DND-41 (cell line): Measurements from ENCODE around the gene ZC3H4.

Experiments used
- EZH2 ChIP-seq: IDR thresholded peaks from 3 replicates; pipeline ENCODE4 v1.6.1; 2012; ENCODE audit warnings: borderline replicate concordance, low read depth, mild to moderate bottlenecking, moderate library complexity, low read length, inconsistent platforms; ENCODE audit not compliant: severe bottlenecking
- TF ChIP-seq, protein P1 (sequence below): IDR thresholded peaks from 2 replicates; pipeline ENCODE4 v1.5.1; 2012; ENCODE audit warnings: borderline replicate concordance, low read length, moderate library complexity, mild to moderate bottlenecking; ENCODE audit not compliant: poor library complexity, severe bottlenecking; ENCODE audit errors: extremely low read depth

DNA sequence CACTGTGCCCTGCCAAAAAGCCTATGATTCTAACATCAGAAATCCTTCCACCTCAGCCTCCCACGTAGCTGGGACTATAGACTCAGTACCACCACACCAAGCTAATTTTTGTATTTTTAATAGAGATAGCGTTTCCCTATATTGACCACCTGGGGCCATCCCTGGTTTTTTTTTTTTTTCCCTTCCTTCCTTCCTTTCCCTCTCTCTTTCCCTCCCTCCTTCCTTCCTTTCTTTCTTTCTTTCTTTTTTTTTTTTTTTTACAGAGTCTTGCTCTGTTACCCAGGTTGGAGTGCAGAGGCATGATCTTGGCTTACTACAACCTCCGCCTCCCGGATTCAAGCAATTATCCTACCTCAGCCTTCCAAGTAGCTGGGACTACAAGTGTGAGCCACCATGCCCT, 16.0 kb upstream of the ZC3H4 start:
- TF ChIP-seq, protein P1, sequence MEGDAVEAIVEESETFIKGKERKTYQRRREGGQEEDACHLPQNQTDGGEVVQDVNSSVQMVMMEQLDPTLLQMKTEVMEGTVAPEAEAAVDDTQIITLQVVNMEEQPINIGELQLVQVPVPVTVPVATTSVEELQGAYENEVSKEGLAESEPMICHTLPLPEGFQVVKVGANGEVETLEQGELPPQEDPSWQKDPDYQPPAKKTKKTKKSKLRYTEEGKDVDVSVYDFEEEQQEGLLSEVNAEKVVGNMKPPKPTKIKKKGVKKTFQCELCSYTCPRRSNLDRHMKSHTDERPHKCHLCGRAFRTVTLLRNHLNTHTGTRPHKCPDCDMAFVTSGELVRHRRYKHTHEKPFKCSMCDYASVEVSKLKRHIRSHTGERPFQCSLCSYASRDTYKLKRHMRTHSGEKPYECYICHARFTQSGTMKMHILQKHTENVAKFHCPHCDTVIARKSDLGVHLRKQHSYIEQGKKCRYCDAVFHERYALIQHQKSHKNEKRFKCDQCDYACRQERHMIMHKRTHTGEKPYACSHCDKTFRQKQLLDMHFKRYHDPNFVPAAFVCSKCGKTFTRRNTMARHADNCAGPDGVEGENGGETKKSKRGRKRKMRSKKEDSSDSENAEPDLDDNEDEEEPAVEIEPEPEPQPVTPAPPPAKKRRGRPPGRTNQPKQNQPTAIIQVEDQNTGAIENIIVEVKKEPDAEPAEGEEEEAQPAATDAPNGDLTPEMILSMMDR, result no peak
- no peak for TF ChIP-seq EZH2
